GM10248 (cell line): ENCODE data around the gene SPZ1.
"Not testable (repeated sequence)": the region's sequence is repeated elsewhere in the genome, so short reads cannot be mapped to it uniquely, and the experiment has no call there.

Experiments used
- CTCF ChIA-PET: fragments of 300-600 bp; sonication (Branson Sonifier 250); formaldehyde crosslinking; extraction: SDS; loops from one replicate; lab custom pipeline; 2021; ENCODE audit warnings: antibody characterized with exemption; lab: Yijun Ruan, JAX
- POLR2A ChIA-PET: fragments of 350-650 bp; sonication (Branson Sonifier 250); formaldehyde crosslinking; extraction: SDS; loops from one replicate; lab custom pipeline; 2020; ENCODE audit warnings: antibody characterized with exemption; lab: Yijun Ruan, JAX
- DNase-seq: peaks from one replicate; pipeline ENCODE4 v3.0.0; 2012; ENCODE audit errors: extremely low spot score
- CTCF ChIP-seq: IDR thresholded peaks from 2 replicates; pipeline ENCODE4 v1.5.1; 2012; ENCODE audit warnings: mild to moderate bottlenecking, low read depth; ENCODE audit errors: extremely low read depth, missing control alignments, control extremely low read depth

SPZ1 gene

GRCh38 chr5:80300125-80300524 is 19.7 kb upstream of the SPZ1 start:
- no peak for DNase-seq
- TF ChIP-seq CTCF: no peak
- ChIA-PET POLR2A (no interaction called here), CTCF (no interaction called here)

GRCh38 chr5:80300796-80301195 is 19.0 kb upstream of the SPZ1 start:
- DNase-seq, CTCF ChIA-PET, POLR2A ChIA-PET: not testable (repeated sequence)

- POLR2A ChIA-PET, CTCF ChIA-PET, DNase-seq: not testable (repeated sequence)
Measured at GRCh38 chr5:80301342-80301741, 18.5 kb upstream of the SPZ1 start.

GRCh38 chr5:80302636-80303035 is 17.2 kb upstream of the SPZ1 start:
- no peak for DNase-seq
- POLR2A ChIA-PET: no interaction called here
- TF ChIP-seq CTCF: no peak
- CTCF ChIA-PET: interaction anchor here (0.7 to 1.1 kb wide), 2 partner anchors 28 to 219 kb away, joined by 3 to 4 read pairs; no protein-coding TSS in a partner anchor

GRCh38 chr5:80308526-80308925 is 11.3 kb upstream of the SPZ1 start:
- ChIA-PET POLR2A (no interaction called here), CTCF (interaction anchor here (1.0 to 5.9 kb wide), 13 partner anchors 10 to 429 kb away, joined by 3 to 124 read pairs (median 5); no protein-coding TSS in a partner anchor)
- TF ChIP-seq CTCF: no peak
- DNase-seq: no peak

GRCh38 chr5:80309871-80310665 is 9.7 kb upstream of the SPZ1 start:
- DNase-seq: no peak
- TF ChIP-seq CTCF: no peak
- ChIA-PET CTCF (interaction anchor here (1.3 to 5.9 kb wide), 5 partner anchors 11 to 226 kb away, joined by 3 to 124 read pairs (median 19); no protein-coding TSS in a partner anchor), POLR2A (no interaction called here)

- ChIA-PET CTCF (interaction anchor here (1.2 to 1.7 kb wide), 3 partner anchors 8 to 232 kb away, joined by 3 to 5 read pairs (median 3); no protein-coding TSS in a partner anchor), POLR2A (no interaction called here)
- TF ChIP-seq CTCF: no peak
- no peak for DNase-seq
Measured at GRCh38 chr5:80315244-80315643, 4.6 kb upstream of the SPZ1 start.

GRCh38 chr5:80318212-80318611 is 1.6 kb upstream of the SPZ1 start:
- CTCF ChIA-PET: interaction anchor here (0.9 to 1.1 kb wide), 3 partner anchors 9 to 69 kb away, joined by 3 read pairs; no protein-coding TSS in a partner anchor
- DNase-seq: no peak
- POLR2A ChIA-PET: no interaction called here

More at GRCh38 chr5:80318212-80318611, 1.6 kb upstream of the SPZ1 start:
- no peak for TF ChIP-seq CTCF
